Esophagus mucosa (tissue), 1 donor: ENCODE results near the gene ATP4B. TPM values are rescaled to one million over a fixed set of nuclear protein-coding genes. Genes with fewer than 3 reads are reported as not detected.
"Not testable (repeated sequence)": the region's sequence is repeated elsewhere in the genome, so short reads cannot be mapped to it uniquely, and the experiment has no call there.

ENCODE experiments used
- ATAC-seq: fragments of 200-7000 bp; cut with Tn5 transposase; one replicate; pipeline ENCODE4 v1.9.1; 2020
- total RNA-seq: library from RNA; stranded (reverse); gene quantifications from one replicate; pipeline ENCODE4 v1.2.4, GENCODE V29; 2023
- donor health status: DM: yes; HTN: yes; CAD: no.

ATP4B gene
- total RNA-seq, 1 donor from 2014 or later = not detected

- ATAC-seq = no peak
Measured at GRCh38 chr13:113639616-113640262, 18.3 kb downstream of the ATP4B start.

GRCh38 chr13:113638806-113639205 is 19.2 kb downstream of the ATP4B start:
- ATAC-seq = no peak

- no peak for ATAC-seq
Measured at GRCh38 chr13:113638173-113638746, 19.7 kb downstream of the ATP4B start.

GRCh38 chr13:113637262-113638160 is 20.5 kb downstream of the ATP4B start:
- ATAC-seq = no peak

- no peak for ATAC-seq
Measured at GRCh38 chr13:113636266-113636963, 21.6 kb downstream of the ATP4B start.

GRCh38 chr13:113635709-113636108 is 22.3 kb downstream of the ATP4B start:
- ATAC-seq = no peak

GRCh38 chr13:113635048-113635420 is 23.0 kb downstream of the ATP4B start:
- no peak for ATAC-seq

- ATAC-seq = no peak
Measured at GRCh38 chr13:113634279-113635047, 23.5 kb downstream of the ATP4B start.

- no peak for ATAC-seq
Measured at GRCh38 chr13:113633485-113633873, 24.5 kb downstream of the ATP4B start.

GRCh38 chr13:113632706-113633484 is 25.1 kb downstream of the ATP4B start:
- ATAC-seq = no peak

GRCh38 chr13:113631341-113632095 is 26.5 kb downstream of the ATP4B start:
- no peak for ATAC-seq

- ATAC-seq = no peak
Measured at GRCh38 chr13:113630804-113631203, 27.2 kb downstream of the ATP4B start.

- ATAC-seq = no peak
Measured at GRCh38 chr13:113630296-113630695, 27.7 kb downstream of the ATP4B start.

GRCh38 chr13:113629866-113630265 is 28.1 kb downstream of the ATP4B start:
- ATAC-seq = no peak

GRCh38 chr13:113628291-113629270 is 29.4 kb downstream of the ATP4B start:
- ATAC-seq = peak; percentile 40

- no peak for ATAC-seq
Measured at GRCh38 chr13:113627136-113627535, 30.9 kb downstream of the ATP4B start.

GRCh38 chr13:113625965-113626721 is 31.9 kb downstream of the ATP4B start:
- no peak for ATAC-seq

GRCh38 chr13:113624640-113625304 is 33.2 kb downstream of the ATP4B start:
- ATAC-seq = not testable (repeated sequence)
